SJSA1 (cell line): Measurements from ENCODE around the gene SRGN. TPM values are rescaled to one million over a fixed set of nuclear protein-coding genes. Genes with fewer than 3 reads are reported as not detected.

ENCODE experiments used
- DNase-seq, 2 experiments: peaks; one replicate each; pipeline ENCODE4 v3.0.0-alpha.2; 2015 to 2020; ENCODE audit warnings: low spot score in 2 of 2, low read depth in 1 of 2
- H3K27ac ChIP-seq: fragments of 250-450 bp; sonication (Bioruptor Pico); 2 replicates; pipeline ENCODE4 v1.5.1; 2020; ENCODE audit warnings: mild to moderate bottlenecking, moderate library complexity
- H3K27me3 ChIP-seq: fragments of 250-450 bp; sonication (Bioruptor Pico); replicated peaks from 2 replicates; pipeline ENCODE4 v1.5.1; 2020; ENCODE audit warnings: mild to moderate bottlenecking, moderate library complexity
- H3K36me3 ChIP-seq: fragments of 250-450 bp; sonication (Bioruptor Pico); 2 replicates; pipeline ENCODE4 v1.5.1; 2020; ENCODE audit warnings: mild to moderate bottlenecking
- H3K4me1 ChIP-seq: fragments of 250-450 bp; sonication (Bioruptor Pico); replicated peaks from 2 replicates; pipeline ENCODE4 v1.6.1; 2021; ENCODE audit warnings: mild to moderate bottlenecking
- H3K4me3 ChIP-seq: fragments of 250-450 bp; sonication (Bioruptor Pico); 2 replicates; pipeline ENCODE4 v1.5.1; 2020; ENCODE audit warnings: mild to moderate bottlenecking
- H3K9me3 ChIP-seq: fragments of 250-450 bp; sonication (Bioruptor Pico); replicated peaks from 2 replicates; pipeline ENCODE4 v1.5.1; 2020; ENCODE audit warnings: mild to moderate bottlenecking
- total RNA-seq: library from RNA; depleted of rRNA; stranded (reverse); fragments of >200 nt; shearing (Covaris generic); gene quantifications from 2 replicates; pipeline ENCODE4 v1.2.3, GENCODE V29; 2014

Gene SRGN
- total RNA-seq, 1 experiment from 2014 or later, result 232 TPM

- Histone ChIP-seq H3K36me3 (peaks cover 18% of the 10 kb centered on the region), H3K9me3 (no peaks in the 10 kb centered on the region), H3K4me1 (peaks cover 43% of the 10 kb centered on the region), H3K27me3 (no peaks in the 10 kb centered on the region), H3K27ac (peak overlapping the region; percentile 73), H3K4me3 (no peak overlapping the region)
- no peak for DNase-seq
Measured at GRCh38 chr10:69089638-69090599, 2.0 kb downstream of the SRGN start.

GRCh38 chr10:69090685-69091084 is 2.8 kb downstream of the SRGN start:
- no peak for DNase-seq
- peaks cover 43% of the 10 kb centered on the region for H3K4me1 ChIP-seq
- no peak overlapping the region for H3K4me3 ChIP-seq
- H3K36me3 ChIP-seq, result peaks cover 18% of the 10 kb centered on the region
- no peaks in the 10 kb centered on the region for H3K9me3 ChIP-seq
- no peaks in the 10 kb centered on the region for H3K27me3 ChIP-seq
- H3K27ac ChIP-seq, result no peak overlapping the region

GRCh38 chr10:69091143-69091651 is 3.3 kb downstream of the SRGN start:
- Histone ChIP-seq H3K9me3 (no peaks in the 10 kb centered on the region), H3K27me3 (no peaks in the 10 kb centered on the region), H3K4me1 (peaks cover 43% of the 10 kb centered on the region), H3K36me3 (peaks cover 18% of the 10 kb centered on the region), H3K4me3 (no peak overlapping the region), H3K27ac (no peak overlapping the region)
- DNase-seq, result no peak

DNA sequence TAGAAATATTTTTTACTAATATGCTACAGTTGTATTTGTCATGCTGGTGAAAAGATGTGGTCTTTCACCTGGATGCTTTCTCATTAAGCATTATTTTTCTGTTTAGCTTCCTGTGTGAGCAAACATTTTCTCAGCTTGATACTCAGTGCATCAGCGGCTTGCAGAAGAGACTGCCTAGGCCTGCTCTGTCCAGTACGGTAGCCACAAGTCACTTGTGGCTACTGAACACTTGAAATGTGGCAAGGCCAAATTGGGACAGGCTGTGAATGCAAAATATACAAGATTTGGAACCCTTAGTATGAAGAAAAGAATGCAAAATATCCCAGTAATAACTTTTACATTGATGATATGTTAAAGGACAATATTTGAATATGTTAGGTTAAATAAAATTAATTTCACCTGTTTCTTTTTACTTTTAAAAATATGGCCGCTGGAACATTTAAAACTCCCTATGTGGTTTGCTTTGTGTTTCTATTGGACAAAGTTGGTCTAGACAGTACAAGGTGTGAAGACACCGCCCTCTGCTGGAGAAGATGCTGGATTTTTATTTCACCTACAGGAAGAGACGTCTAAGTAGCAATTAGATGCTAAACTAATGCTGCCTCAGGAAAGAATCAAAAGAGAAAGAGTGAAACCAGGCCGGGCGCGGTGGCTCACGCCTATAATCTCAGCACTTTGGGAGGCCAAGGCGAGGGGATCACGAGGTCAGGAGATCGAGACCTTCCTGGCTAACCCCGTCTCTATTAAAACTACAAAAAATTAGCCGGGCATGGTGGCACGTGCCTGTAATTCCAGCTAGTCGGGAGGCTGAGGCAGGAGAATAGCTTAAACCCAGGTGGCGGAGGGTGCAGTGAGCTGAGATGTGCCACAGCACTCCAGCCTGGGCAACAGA is 5.3 kb downstream of the SRGN start:
- peak; percentile 72 to 74 for DNase-seq
- peaks cover 26% of the 10 kb centered on the region for H3K36me3 ChIP-seq
- H3K27ac ChIP-seq, result no peak overlapping the region

DNA sequence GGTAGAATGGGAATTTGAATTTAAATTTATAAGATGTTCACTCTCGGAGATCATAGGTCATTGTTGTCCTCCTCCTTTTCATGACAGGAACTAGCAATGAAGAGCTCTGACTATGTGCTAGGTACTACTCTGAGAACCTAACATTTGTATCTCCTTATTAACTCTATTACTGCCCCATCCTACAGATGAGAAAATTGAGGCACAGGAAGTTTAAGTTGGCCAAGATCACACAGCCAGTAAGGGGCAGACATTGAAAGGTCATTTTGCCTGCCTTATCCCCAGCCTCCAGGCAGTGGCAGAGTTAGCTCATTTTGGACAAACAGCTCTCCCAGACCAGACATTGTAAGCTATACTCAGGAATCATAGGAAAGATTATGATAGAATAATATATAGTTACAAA is 6.0 kb downstream of the SRGN start:
- Histone ChIP-seq H3K27ac (no peak overlapping the region), H3K4me1 (peaks cover 38% of the 10 kb centered on the region), H3K27me3 (no peaks in the 10 kb centered on the region), H3K36me3 (peaks cover 26% of the 10 kb centered on the region), H3K9me3 (no peaks in the 10 kb centered on the region), H3K4me3 (no peak overlapping the region)
- DNase-seq, result no peak

More for the DNA sequence above, 5.3 kb downstream of the SRGN start:
- Histone ChIP-seq H3K4me3 (peak overlapping the region; percentile 8; the same call in 1 of the 2 replicates), H3K9me3 (no peaks in the 10 kb centered on the region), H3K27me3 (no peaks in the 10 kb centered on the region), H3K4me1 (peaks cover 38% of the 10 kb centered on the region)

GRCh38 chr10:69096045-69096444 is 8.1 kb downstream of the SRGN start:
- Histone ChIP-seq H3K4me1 (peaks cover 19% of the 10 kb centered on the region), H3K27ac (no peak overlapping the region), H3K27me3 (no peaks in the 10 kb centered on the region), H3K36me3 (peaks cover 26% of the 10 kb centered on the region), H3K9me3 (no peaks in the 10 kb centered on the region), H3K4me3 (no peak overlapping the region)
- no peak for DNase-seq

GRCh38 chr10:69097729-69098128 is 9.8 kb downstream of the SRGN start:
- Histone ChIP-seq H3K27ac (no peak overlapping the region), H3K4me3 (no peak overlapping the region), H3K36me3 (peaks cover 38% of the 10 kb centered on the region), H3K27me3 (no peaks in the 10 kb centered on the region), H3K4me1 (peaks cover 16% of the 10 kb centered on the region), H3K9me3 (no peaks in the 10 kb centered on the region)
- DNase-seq, result no peak

GRCh38 chr10:69100136-69100872 is 12.4 kb downstream of the SRGN start:
- Histone ChIP-seq H3K27me3 (no peaks in the 10 kb centered on the region), H3K4me1 (peaks cover 9% of the 10 kb centered on the region), H3K4me3 (no peak overlapping the region), H3K36me3 (peaks cover 37% of the 10 kb centered on the region), H3K9me3 (no peaks in the 10 kb centered on the region), H3K27ac (no peak overlapping the region)
- DNase-seq, result no peak

DNA sequence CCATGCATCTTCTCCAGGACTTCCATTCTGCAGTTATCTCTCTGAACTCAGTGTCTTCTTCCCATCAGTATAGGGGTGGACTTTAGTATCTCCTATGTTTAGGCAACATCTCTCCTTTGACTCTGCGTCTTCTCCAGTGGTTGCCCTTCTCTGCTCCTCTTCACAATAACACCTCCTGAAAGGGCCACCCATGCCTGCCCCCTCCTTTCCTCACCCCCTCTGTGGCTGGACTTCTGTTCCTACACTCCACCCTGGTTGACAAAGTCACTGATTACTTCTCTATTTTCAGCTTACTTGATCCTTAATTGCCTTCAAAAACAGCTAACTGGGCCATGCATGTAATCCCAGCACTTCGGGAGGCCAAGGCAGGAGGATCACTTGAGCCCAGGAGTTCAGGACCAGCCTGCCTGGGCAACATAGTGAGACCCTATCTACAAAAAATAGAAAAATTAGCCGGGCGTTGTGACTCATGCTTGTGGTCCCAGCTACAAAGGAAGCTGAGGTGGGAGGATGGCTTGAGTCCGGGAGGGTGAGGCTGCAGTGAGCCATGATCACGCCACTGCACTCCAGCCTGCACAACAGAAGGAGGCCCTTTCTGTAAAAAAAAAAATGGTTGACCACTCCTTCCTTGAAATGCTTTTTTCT is 13.7 kb downstream of the SRGN start:
- H3K36me3 ChIP-seq, result peaks cover 40% of the 10 kb centered on the region
- H3K4me3 ChIP-seq, result no peak overlapping the region
- no peaks in the 10 kb centered on the region for H3K9me3 ChIP-seq
- H3K27me3 ChIP-seq, result no peaks in the 10 kb centered on the region
- peaks cover 9% of the 10 kb centered on the region for H3K4me1 ChIP-seq
- peak; percentile 27 to 63 for DNase-seq
- H3K27ac ChIP-seq, result no peak overlapping the region

- no peak overlapping the region for H3K27ac ChIP-seq
- H3K4me3 ChIP-seq, result no peak overlapping the region
- no peaks in the 10 kb centered on the region for H3K9me3 ChIP-seq
- H3K27me3 ChIP-seq, result no peaks in the 10 kb centered on the region
- DNase-seq, result no peak
- H3K4me1 ChIP-seq, result peaks cover 9% of the 10 kb centered on the region
- H3K36me3 ChIP-seq, result peaks cover 40% of the 10 kb centered on the region
Measured at GRCh38 chr10:69102440-69102839, 14.5 kb downstream of the SRGN start.

GRCh38 chr10:69103784-69104183 is 15.9 kb downstream of the SRGN start:
- Histone ChIP-seq H3K4me3 (no peak overlapping the region), H3K27me3 (no peaks in the 10 kb centered on the region), H3K27ac (no peak overlapping the region), H3K9me3 (no peaks in the 10 kb centered on the region), H3K4me1 (peaks cover 9% of the 10 kb centered on the region), H3K36me3 (peaks cover 32% of the 10 kb centered on the region)
- no peak for DNase-seq

DNA sequence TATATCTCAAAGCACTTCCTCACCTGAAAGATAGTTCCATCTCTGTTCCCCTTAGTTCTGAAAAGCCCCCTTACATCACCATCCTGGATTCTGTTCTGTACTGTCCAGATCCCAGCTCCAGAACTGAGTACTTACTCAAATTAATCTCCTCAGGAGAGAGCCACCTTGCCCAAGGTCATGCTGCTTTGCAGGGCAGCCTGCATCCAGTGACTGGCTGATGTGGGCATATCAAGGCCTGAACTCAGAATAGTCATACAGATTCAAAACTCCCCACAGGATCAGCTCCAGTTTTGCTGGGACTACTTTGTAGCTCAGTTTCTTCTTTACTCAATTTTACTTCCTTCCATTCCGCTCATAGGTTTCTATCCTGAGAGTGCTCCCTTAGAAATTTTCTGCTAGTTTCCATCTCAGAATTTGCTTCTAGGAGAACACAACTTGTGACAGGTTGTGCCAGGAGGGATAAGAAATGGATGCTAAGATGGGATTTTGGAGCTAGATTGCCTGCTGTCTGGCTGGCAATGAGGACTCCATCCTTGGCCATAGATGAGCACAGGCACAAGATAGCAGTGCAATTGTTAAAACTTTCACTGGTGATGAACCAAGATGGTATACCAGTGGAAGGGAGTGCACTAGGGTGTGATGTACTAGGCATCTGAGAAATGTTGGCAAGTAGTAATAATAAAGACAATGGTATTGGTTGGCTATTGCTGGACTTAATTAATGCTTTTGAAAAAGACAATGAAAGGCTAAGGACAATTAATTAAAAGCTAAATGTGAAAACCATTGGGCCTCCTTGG is 17.3 kb downstream of the SRGN start:
- DNase-seq, result no peak
- Histone ChIP-seq H3K9me3 (no peaks in the 10 kb centered on the region), H3K36me3 (peaks cover 26% of the 10 kb centered on the region), H3K4me3 (no peak overlapping the region), H3K27ac (no peak overlapping the region), H3K4me1 (peaks cover 9% of the 10 kb centered on the region), H3K27me3 (no peaks in the 10 kb centered on the region)
